HepG2 (cell line): ENCODE results near the gene ADCYAP1R1. TPM values are rescaled to one million over a fixed set of nuclear protein-coding genes. Genes with fewer than 3 reads are reported as not detected.

ENCODE experiments used
- EZH2 ChIP-seq: conservative IDR thresholded peaks from 2 replicates; pipeline ENCODE4 v1.6.1; 2012; ENCODE audit warnings: mild to moderate bottlenecking, low read depth, low read length, moderate library complexity
- FIP1L1 ChIP-seq: fragments of 200-400 bp; formaldehyde crosslinking; IDR thresholded peaks from 2 replicates; pipeline ENCODE4 v1.6.1; 2018; ENCODE audit warnings: low read depth, mild to moderate bottlenecking, low read length, moderate library complexity, borderline replicate concordance; ENCODE audit not compliant: insufficient read depth
- KDM1A ChIP-seq: IDR thresholded peaks from 2 replicates; pipeline ENCODE4 v1.6.1; 2016; ENCODE audit warnings: missing compliant biosample characterization
- KDM2A ChIP-seq: sonication (generic); formaldehyde crosslinking; IDR thresholded peaks from 2 replicates; pipeline ENCODE4 v1.4.0; 2020; ENCODE audit warnings: low read depth, missing genetic modification reagents, borderline replicate concordance
- MIER3 ChIP-seq: IDR thresholded peaks from 2 replicates; pipeline ENCODE4 v1.6.1; 2016; ENCODE audit warnings: missing compliant biosample characterization, borderline replicate concordance
- ZNF441 ChIP-seq: sonication (generic); formaldehyde crosslinking; IDR thresholded peaks from 2 replicates; pipeline ENCODE4 v1.7.0; 2021; ENCODE audit warnings: missing genetic modification reagents, borderline replicate concordance
- ZNF563 ChIP-seq: sonication (generic); formaldehyde crosslinking; IDR thresholded peaks from 2 replicates; pipeline ENCODE4 v1.8.0; 2022; ENCODE audit warnings: mild to moderate bottlenecking, moderate library complexity, missing genetic modification reagents
- ZNF891 ChIP-seq: sonication (generic); formaldehyde crosslinking; IDR thresholded peaks from 2 replicates; pipeline ENCODE4 v1.5.0; 2020; ENCODE audit warnings: mild to moderate bottlenecking, missing genetic modification reagents
- polyA plus RNA-seq, 8 experiments: library from polyadenylated mRNA; depleted of rRNA in 3 of 8; stranded (reverse) in 7 of 8; unstranded in 1 of 8; fragments of >200 nt; fragmentation: Illumina TruSeq in 4 of 8; extraction: Trizol in 4 of 8; gene quantifications; 2 replicates each; pipeline versions ENCODE4 v1.2.1 to v1.2.3, GENCODE V29; 2011 to 2016; ENCODE audit warnings: low read depth in 4 of 8, missing spikeins in 1 of 8, mixed read lengths in 1 of 8; ENCODE audit not compliant: insufficient read depth in 1 of 8
- total RNA-seq, 5 experiments: library from RNA; depleted of rRNA; stranded (reverse); fragments of >200 nt; fragmentation: Illumina TruSeq; extraction: Trizol; gene quantifications; 2 replicates each; pipeline ENCODE4 v1.2.3, GENCODE V29; 2016; ENCODE audit warnings: low read depth in 1 of 5
- TF ChIP-seq, protein P1 (sequence below), 2 experiments: sonication (generic) in 1 of 2; formaldehyde crosslinking in 1 of 2; IDR thresholded peaks; 2 replicates each; pipeline versions ENCODE4 v1.6.1 to v1.9.0; 2014 to 2022; ENCODE audit warnings: antibody characterized with exemption in 1 of 2, borderline replicate concordance in 1 of 2, inconsistent platforms in 1 of 2, low read depth in 1 of 2, missing genetic modification reagents in 1 of 2
- TF ChIP-seq, protein P2 (sequence below): sonication (generic); formaldehyde crosslinking; IDR thresholded peaks from 2 replicates; pipeline ENCODE4 v1.4.0; 2020; ENCODE audit warnings: mild to moderate bottlenecking, missing genetic modification reagents, borderline replicate concordance
- TF ChIP-seq, protein P3 (sequence below): sonication (generic); formaldehyde crosslinking; IDR thresholded peaks from 2 replicates; pipeline ENCODE4 v1.9.0; 2021; ENCODE audit warnings: missing genetic modification reagents, mild to moderate bottlenecking, borderline replicate concordance
- TF ChIP-seq, protein P4 (sequence below), 2 experiments: sonication (generic) in 1 of 2; formaldehyde crosslinking in 1 of 2; IDR thresholded peaks; 2 replicates each; pipeline versions ENCODE4 v1.5.1 to v1.6.1; 2011 to 2020; ENCODE audit warnings: borderline replicate concordance in 1 of 2, low read depth in 1 of 2, low read length in 1 of 2, mild to moderate bottlenecking in 1 of 2, missing genetic modification reagents in 1 of 2, moderate library complexity in 1 of 2

ADCYAP1R1 gene
- total and polyA plus RNA-seq, 2 of the 13 experiments (the other 11 are each of a cell fraction or from before 2014, with no cell fraction given): not detected

DNA sequence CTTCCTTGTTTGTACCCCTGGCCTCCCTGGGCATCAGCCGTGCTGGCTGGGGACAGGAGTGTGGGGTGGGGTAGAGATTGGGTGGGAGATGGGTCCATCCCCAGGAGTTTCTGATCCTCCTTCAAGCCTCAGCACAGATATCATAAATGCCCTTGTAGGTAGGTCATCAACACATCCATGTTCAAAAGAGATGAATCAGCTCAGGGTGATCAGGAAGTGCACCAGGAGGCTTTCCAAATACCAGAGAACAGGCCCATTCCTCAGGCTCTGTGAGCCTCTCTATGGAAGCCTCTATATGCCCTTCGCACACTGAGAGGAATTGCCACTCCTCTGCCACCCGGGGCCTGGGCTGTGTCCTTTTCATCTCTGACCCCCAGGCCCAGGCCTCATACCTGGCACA lies 31.9 kb upstream of the ADCYAP1R1 start (continued):
- TF ChIP-seq, protein P1, sequence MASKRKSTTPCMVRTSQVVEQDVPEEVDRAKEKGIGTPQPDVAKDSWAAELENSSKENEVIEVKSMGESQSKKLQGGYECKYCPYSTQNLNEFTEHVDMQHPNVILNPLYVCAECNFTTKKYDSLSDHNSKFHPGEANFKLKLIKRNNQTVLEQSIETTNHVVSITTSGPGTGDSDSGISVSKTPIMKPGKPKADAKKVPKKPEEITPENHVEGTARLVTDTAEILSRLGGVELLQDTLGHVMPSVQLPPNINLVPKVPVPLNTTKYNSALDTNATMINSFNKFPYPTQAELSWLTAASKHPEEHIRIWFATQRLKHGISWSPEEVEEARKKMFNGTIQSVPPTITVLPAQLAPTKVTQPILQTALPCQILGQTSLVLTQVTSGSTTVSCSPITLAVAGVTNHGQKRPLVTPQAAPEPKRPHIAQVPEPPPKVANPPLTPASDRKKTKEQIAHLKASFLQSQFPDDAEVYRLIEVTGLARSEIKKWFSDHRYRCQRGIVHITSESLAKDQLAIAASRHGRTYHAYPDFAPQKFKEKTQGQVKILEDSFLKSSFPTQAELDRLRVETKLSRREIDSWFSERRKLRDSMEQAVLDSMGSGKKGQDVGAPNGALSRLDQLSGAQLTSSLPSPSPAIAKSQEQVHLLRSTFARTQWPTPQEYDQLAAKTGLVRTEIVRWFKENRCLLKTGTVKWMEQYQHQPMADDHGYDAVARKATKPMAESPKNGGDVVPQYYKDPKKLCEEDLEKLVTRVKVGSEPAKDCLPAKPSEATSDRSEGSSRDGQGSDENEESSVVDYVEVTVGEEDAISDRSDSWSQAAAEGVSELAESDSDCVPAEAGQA (IDR thresholded peaks at IDR 0.05; ENCODE audit: low read depth): no peak
- TF ChIP-seq, protein P1 (CRISPR knock-in tag; IDR thresholded peaks at IDR 0.05; ENCODE audit: borderline replicate concordance): no peak
- TF ChIP-seq KDM1A (CRISPR knock-in tag): no peak
- no peak for TF ChIP-seq ZNF563
- no peak for TF ChIP-seq ZNF891 (CRISPR knock-in tag)
- TF ChIP-seq EZH2: no peak
- TF ChIP-seq MIER3 (CRISPR knock-in tag): no peak
- no peak for TF ChIP-seq FIP1L1
- no peak for TF ChIP-seq KDM2A (CRISPR knock-in tag)
- TF ChIP-seq, protein P2, sequence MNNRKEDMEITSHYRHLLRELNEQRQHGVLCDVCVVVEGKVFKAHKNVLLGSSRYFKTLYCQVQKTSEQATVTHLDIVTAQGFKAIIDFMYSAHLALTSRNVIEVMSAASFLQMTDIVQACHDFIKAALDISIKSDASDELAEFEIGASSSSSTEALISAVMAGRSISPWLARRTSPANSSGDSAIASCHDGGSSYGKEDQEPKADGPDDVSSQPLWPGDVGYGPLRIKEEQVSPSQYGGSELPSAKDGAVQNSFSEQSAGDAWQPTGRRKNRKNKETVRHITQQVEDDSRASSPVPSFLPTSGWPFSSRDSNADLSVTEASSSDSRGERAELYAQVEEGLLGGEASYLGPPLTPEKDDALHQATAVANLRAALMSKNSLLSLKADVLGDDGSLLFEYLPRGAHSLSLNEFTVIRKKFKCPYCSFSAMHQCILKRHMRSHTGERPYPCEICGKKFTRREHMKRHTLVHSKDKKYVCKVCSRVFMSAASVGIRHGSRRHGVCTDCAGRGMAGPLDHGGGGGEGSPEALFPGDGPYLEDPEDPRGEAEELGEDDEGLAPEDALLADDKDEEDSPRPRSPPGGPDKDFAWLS: no peak
- TF ChIP-seq, protein P3, sequence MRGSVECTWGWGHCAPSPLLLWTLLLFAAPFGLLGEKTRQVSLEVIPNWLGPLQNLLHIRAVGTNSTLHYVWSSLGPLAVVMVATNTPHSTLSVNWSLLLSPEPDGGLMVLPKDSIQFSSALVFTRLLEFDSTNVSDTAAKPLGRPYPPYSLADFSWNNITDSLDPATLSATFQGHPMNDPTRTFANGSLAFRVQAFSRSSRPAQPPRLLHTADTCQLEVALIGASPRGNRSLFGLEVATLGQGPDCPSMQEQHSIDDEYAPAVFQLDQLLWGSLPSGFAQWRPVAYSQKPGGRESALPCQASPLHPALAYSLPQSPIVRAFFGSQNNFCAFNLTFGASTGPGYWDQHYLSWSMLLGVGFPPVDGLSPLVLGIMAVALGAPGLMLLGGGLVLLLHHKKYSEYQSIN (CRISPR knock-in tag): no peak
- TF ChIP-seq, protein P4, sequence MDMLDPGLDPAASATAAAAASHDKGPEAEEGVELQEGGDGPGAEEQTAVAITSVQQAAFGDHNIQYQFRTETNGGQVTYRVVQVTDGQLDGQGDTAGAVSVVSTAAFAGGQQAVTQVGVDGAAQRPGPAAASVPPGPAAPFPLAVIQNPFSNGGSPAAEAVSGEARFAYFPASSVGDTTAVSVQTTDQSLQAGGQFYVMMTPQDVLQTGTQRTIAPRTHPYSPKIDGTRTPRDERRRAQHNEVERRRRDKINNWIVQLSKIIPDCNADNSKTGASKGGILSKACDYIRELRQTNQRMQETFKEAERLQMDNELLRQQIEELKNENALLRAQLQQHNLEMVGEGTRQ (IDR thresholded peaks at IDR 0.05; ENCODE audit: low read depth, low read length): no peak
- TF ChIP-seq, protein P4 (CRISPR knock-in tag; IDR thresholded peaks at IDR 0.05; ENCODE audit: borderline replicate concordance): no peak
- TF ChIP-seq ZNF441 (CRISPR knock-in tag): no peak
